HG03159 (cell line): ENCODE results near the gene EXOC6B.

Source experiments
- ATAC-seq: cut with Tn5 transposase; IDR thresholded peaks from one replicate; pipeline ENCODE4 v1.9.1; 2021; ENCODE audit warnings: mild to moderate bottlenecking, moderate library complexity; ENCODE audit not compliant: unreplicated experiment

EXOC6B gene

GRCh38 chr2:72744049-72744448 is 81.8 kb downstream of the EXOC6B start:
- no peak for ATAC-seq

GRCh38 chr2:72743481-72743880 is 82.4 kb downstream of the EXOC6B start:
- no peak for ATAC-seq

GRCh38 chr2:72738096-72738495 is 87.7 kb downstream of the EXOC6B start:
- ATAC-seq = no peak

- no peak for ATAC-seq
Observed at GRCh38 chr2:72734432-72734831, 91.4 kb downstream of the EXOC6B start.

GRCh38 chr2:72731116-72731515 is 94.7 kb downstream of the EXOC6B start:
- no peak for ATAC-seq

- ATAC-seq = no peak
Observed at GRCh38 chr2:72727356-72727755, 98.5 kb downstream of the EXOC6B start.

GRCh38 chr2:72723769-72724370 is 102.0 kb downstream of the EXOC6B start:
- ATAC-seq = no peak

GRCh38 chr2:72722492-72723070 is 103.3 kb downstream of the EXOC6B start:
- no peak for ATAC-seq

GRCh38 chr2:72719416-72719815 is 106.4 kb downstream of the EXOC6B start:
- ATAC-seq = no peak

- no peak for ATAC-seq
Observed at GRCh38 chr2:72718876-72719275, 107.0 kb downstream of the EXOC6B start.

GRCh38 chr2:72716601-72717000 is 109.2 kb downstream of the EXOC6B start:
- no peak for ATAC-seq

- no peak for ATAC-seq
Observed at GRCh38 chr2:72713857-72714256, 112.0 kb downstream of the EXOC6B start.

GRCh38 chr2:72712977-72713376 is 112.9 kb downstream of the EXOC6B start:
- ATAC-seq = no peak

GRCh38 chr2:72712304-72712703 is 113.5 kb downstream of the EXOC6B start:
- no peak for ATAC-seq

GRCh38 chr2:72710418-72711152 is 115.2 kb downstream of the EXOC6B start:
- no peak for ATAC-seq

GRCh38 chr2:72708236-72708635 is 117.6 kb downstream of the EXOC6B start:
- no peak for ATAC-seq

- no peak for ATAC-seq
Observed at GRCh38 chr2:72698300-72698699, 127.5 kb downstream of the EXOC6B start.

GRCh38 chr2:72696559-72696958 is 129.3 kb downstream of the EXOC6B start:
- no peak for ATAC-seq

GRCh38 chr2:72695676-72696075 is 130.2 kb downstream of the EXOC6B start:
- no peak for ATAC-seq

- no peak for ATAC-seq
Observed at GRCh38 chr2:72694715-72695496, 130.9 kb downstream of the EXOC6B start.

GRCh38 chr2:72689579-72690195 is 136.1 kb downstream of the EXOC6B start:
- ATAC-seq = no peak
